GM23248 (cell line): Measurements from ENCODE around the gene NCKAP1.

Source experiments
- EZH2 ChIP-seq: fragments of 200-600 bp; sonication (generic); IDR thresholded peaks from 2 replicates; pipeline ENCODE4 v1.6.1; 2018; ENCODE audit warnings: antibody characterized with exemption, mild to moderate bottlenecking; ENCODE audit not compliant: insufficient read depth, poor library complexity, severe bottlenecking
- EZH2phosphoT487 ChIP-seq: fragments of 200-600 bp; sonication (generic); IDR thresholded peaks from 2 replicates; pipeline ENCODE4 v1.6.1; 2018; ENCODE audit warnings: antibody characterized with exemption, moderate library complexity, mild to moderate bottlenecking, low read depth; ENCODE audit not compliant: insufficient read depth

GRCh38 chr2:182917924-182918323 lies 120.3 kb downstream of the NCKAP1 start:
- no peak for TF ChIP-seq EZH2
- TF ChIP-seq EZH2phosphoT487, result no peak
